Measurements from ENCODE around the gene NECAB2.
"Not testable (repeated sequence)": the region's sequence is repeated elsewhere in the genome, so short reads cannot be mapped to it uniquely, and the experiment has no call there.

The NECAB2 gene

GRCh38 chr16:83936581-83937165, 31.4 kb upstream of the NECAB2 start:
- DNase-seq = no peak

- DNase-seq = no peak
Observed at GRCh38 chr16:83937267-83937666, 30.8 kb upstream of the NECAB2 start.

GRCh38 chr16:83937922-83938885, 29.8 kb upstream of the NECAB2 start:
- DNase-seq = no peak

GRCh38 chr16:83939266-83939855, 28.7 kb upstream of the NECAB2 start:
- DNase-seq = no peak

GRCh38 chr16:83940119-83940518, 27.9 kb upstream of the NECAB2 start:
- DNase-seq = no peak

GRCh38 chr16:83940630-83941378, 27.2 kb upstream of the NECAB2 start:
- no peak for DNase-seq

GRCh38 chr16:83941546-83941945, 26.5 kb upstream of the NECAB2 start:
- not testable (repeated sequence) for DNase-seq

GRCh38 chr16:83942074-83942473, 26.0 kb upstream of the NECAB2 start:
- no peak for DNase-seq

- no peak for DNase-seq
Observed at GRCh38 chr16:83942815-83943515, 25.1 kb upstream of the NECAB2 start.

- no peak for DNase-seq
Observed at GRCh38 chr16:83943516-83944050, 24.5 kb upstream of the NECAB2 start.

GRCh38 chr16:83945587-83945986, 22.5 kb upstream of the NECAB2 start:
- no peak for DNase-seq

GRCh38 chr16:83946154-83946780, 21.8 kb upstream of the NECAB2 start:
- no peak for DNase-seq

GRCh38 chr16:83946781-83947566, 21.1 kb upstream of the NECAB2 start:
- DNase-seq = no peak

GRCh38 chr16:83947642-83948234, 20.3 kb upstream of the NECAB2 start:
- no peak for DNase-seq

GRCh38 chr16:83948914-83949723, 18.9 kb upstream of the NECAB2 start:
- DNase-seq = no peak

GRCh38 chr16:83949724-83950001, 18.4 kb upstream of the NECAB2 start:
- DNase-seq = no peak

GRCh38 chr16:83950862-83951399, 17.1 kb upstream of the NECAB2 start:
- not testable (repeated sequence) for DNase-seq

- DNase-seq = no peak
Observed at GRCh38 chr16:83951544-83951943, 16.5 kb upstream of the NECAB2 start.

GRCh38 chr16:83952587-83952939, 15.5 kb upstream of the NECAB2 start:
- no peak for DNase-seq
